ENCODE data around the gene RGS9. TPM values are rescaled to one million over a fixed set of nuclear protein-coding genes. Genes with fewer than 3 reads are reported as not detected.
A peak's percentile ranks its signal among the peaks of the same experiment; 100 is the strongest.

RGS9 gene
- total RNA-seq, 1 experiment from 2014 or later = 0.49 TPM

DNA sequence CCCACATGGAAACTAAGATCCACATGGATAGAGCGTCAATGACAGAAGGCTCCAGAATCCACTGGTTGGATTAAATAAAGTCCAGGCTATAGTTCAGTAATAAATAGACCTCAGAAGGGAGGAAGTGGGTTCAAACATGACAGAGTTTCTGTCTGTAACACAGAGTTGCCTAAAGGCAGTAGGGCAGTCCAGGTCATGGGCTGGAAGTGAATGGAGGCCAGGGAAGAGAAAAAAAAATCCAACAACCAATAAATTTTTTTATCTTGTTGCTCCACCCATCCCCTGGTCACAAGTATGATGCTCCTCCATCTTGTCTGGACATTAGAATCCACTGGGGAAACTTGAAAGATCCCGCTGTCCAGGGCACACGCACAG lies 92.4 kb downstream of the RGS9 start:
- no peak for DNase-seq (ENCODE audit: unreplicated experiment)
- intact Hi-C loops (cut with micrococcal nuclease) = no loop called here
- CTCF ChIA-PET = interaction anchor here (0.9 to 1.0 kb wide), 3 partner anchors 9 to 758 kb away, joined by 3 to 4 read pairs (median 4); no protein-coding TSS in a partner anchor
- Mint-ChIP-seq H3K27me3 (ENCODE audit: insufficient read depth, unreplicated experiment) (peaks cover 32% of the 10 kb centered on the region), H3K4me3 (ENCODE audit: unreplicated experiment) (no peak overlapping the region), H3K4me1 (ENCODE audit: insufficient read depth, unreplicated experiment) (no peaks in the 10 kb centered on the region), H3K36me3 (ENCODE audit: insufficient read depth, unreplicated experiment) (peaks cover 6% of the 10 kb centered on the region), H3K9me3 (ENCODE audit: unreplicated experiment) (no peaks in the 10 kb centered on the region), H3K27ac (ENCODE audit: low read depth, unreplicated experiment) (no peak overlapping the region)
- POLR2A ChIA-PET = no interaction called here
- BruUV-seq (replicated peaks) = no TSS peak
- TF ChIP-seq, protein P1, sequence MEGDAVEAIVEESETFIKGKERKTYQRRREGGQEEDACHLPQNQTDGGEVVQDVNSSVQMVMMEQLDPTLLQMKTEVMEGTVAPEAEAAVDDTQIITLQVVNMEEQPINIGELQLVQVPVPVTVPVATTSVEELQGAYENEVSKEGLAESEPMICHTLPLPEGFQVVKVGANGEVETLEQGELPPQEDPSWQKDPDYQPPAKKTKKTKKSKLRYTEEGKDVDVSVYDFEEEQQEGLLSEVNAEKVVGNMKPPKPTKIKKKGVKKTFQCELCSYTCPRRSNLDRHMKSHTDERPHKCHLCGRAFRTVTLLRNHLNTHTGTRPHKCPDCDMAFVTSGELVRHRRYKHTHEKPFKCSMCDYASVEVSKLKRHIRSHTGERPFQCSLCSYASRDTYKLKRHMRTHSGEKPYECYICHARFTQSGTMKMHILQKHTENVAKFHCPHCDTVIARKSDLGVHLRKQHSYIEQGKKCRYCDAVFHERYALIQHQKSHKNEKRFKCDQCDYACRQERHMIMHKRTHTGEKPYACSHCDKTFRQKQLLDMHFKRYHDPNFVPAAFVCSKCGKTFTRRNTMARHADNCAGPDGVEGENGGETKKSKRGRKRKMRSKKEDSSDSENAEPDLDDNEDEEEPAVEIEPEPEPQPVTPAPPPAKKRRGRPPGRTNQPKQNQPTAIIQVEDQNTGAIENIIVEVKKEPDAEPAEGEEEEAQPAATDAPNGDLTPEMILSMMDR (IDR thresholded peaks at IDR 0.05; ENCODE audit: unreplicated experiment) = no peak

DNA sequence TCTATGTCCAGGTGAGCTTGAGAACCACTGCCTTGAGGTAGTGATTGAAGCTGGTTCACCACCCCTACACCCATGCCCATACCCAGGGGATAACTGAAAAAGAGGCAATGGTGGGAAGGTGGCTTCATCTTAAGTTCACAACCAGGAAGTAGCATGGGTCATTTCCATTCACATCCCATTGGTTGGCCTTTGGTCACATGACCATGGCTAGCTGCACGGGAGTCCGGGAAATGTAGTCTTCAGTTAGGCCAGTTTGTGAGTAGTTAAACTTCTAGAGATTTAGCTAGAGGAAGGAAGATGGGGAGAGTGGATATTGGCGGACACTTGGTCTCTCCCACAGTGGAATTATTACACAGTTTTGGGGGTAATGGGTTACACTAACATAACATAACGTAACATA lies 92.9 kb downstream of the RGS9 start:
- TF ChIP-seq, protein P1 (IDR thresholded peaks at IDR 0.05; ENCODE audit: unreplicated experiment) = no peak
- CTCF ChIA-PET = interaction anchor here (1.0 to 3.8 kb wide), 5 partner anchors 10 to 757 kb away, joined by 3 to 16 read pairs (median 4); no protein-coding TSS in a partner anchor
- Mint-ChIP-seq H3K4me3 (ENCODE audit: unreplicated experiment) (no peak overlapping the region), H3K27me3 (ENCODE audit: insufficient read depth, unreplicated experiment) (peaks cover 32% of the 10 kb centered on the region), H3K9me3 (ENCODE audit: unreplicated experiment) (no peaks in the 10 kb centered on the region), H3K36me3 (ENCODE audit: insufficient read depth, unreplicated experiment) (peaks cover 6% of the 10 kb centered on the region), H3K27ac (ENCODE audit: low read depth, unreplicated experiment) (no peak overlapping the region), H3K4me1 (ENCODE audit: insufficient read depth, unreplicated experiment) (no peaks in the 10 kb centered on the region)
- POLR2A ChIA-PET = no interaction called here
- no TSS peak for BruUV-seq (replicated peaks)
- intact Hi-C loops (cut with micrococcal nuclease) = loop anchor here (2.0 to 10.0 kb wide), 3 partner anchors 225 to 562 kb away; no protein-coding TSS in a partner anchor
- DNase-seq (ENCODE audit: unreplicated experiment) = no peak

DNA sequence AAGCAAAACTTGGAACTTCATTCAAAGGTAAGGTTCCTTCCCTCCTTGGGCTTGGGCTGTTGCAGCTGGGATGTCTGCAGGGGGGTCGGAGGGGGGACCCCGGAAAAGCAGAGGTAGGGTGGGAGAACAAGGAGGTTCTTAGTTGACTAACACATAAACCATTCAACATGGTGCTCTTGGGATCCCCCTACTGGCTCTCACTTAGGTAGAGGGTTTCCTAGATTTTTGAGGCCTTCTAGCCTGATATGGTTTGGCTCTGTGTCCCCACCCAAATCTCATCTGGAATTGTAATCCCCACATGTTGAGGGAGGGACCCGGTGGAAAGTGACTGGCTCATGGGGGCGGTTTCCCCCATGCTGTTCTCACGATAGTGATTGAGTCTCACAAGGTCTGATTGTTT lies 93.9 kb downstream of the RGS9 start:
- Mint-ChIP-seq H3K4me3 (ENCODE audit: unreplicated experiment) (no peak overlapping the region), H3K9me3 (ENCODE audit: unreplicated experiment) (no peaks in the 10 kb centered on the region), H3K4me1 (ENCODE audit: insufficient read depth, unreplicated experiment) (no peaks in the 10 kb centered on the region), H3K36me3 (ENCODE audit: insufficient read depth, unreplicated experiment) (peaks cover 6% of the 10 kb centered on the region), H3K27ac (ENCODE audit: low read depth, unreplicated experiment) (no peak overlapping the region), H3K27me3 (ENCODE audit: insufficient read depth, unreplicated experiment) (peaks cover 26% of the 10 kb centered on the region)
- intact Hi-C loops (cut with micrococcal nuclease) = loop anchor here (1.0 to 10.0 kb wide), 5 partner anchors 224 to 934 kb away; no protein-coding TSS in a partner anchor
- no peak for DNase-seq (ENCODE audit: unreplicated experiment)
- TF ChIP-seq, protein P1 (IDR thresholded peaks at IDR 0.05; ENCODE audit: unreplicated experiment) = no peak
- BruUV-seq (replicated peaks) = no TSS peak
- POLR2A ChIA-PET = no interaction called here
- CTCF ChIA-PET = interaction anchor here (0.5 to 3.8 kb wide), 29 partner anchors 9 to 1390 kb away, joined by 3 to 80 read pairs (median 5); no protein-coding TSS in a partner anchor

DNA sequence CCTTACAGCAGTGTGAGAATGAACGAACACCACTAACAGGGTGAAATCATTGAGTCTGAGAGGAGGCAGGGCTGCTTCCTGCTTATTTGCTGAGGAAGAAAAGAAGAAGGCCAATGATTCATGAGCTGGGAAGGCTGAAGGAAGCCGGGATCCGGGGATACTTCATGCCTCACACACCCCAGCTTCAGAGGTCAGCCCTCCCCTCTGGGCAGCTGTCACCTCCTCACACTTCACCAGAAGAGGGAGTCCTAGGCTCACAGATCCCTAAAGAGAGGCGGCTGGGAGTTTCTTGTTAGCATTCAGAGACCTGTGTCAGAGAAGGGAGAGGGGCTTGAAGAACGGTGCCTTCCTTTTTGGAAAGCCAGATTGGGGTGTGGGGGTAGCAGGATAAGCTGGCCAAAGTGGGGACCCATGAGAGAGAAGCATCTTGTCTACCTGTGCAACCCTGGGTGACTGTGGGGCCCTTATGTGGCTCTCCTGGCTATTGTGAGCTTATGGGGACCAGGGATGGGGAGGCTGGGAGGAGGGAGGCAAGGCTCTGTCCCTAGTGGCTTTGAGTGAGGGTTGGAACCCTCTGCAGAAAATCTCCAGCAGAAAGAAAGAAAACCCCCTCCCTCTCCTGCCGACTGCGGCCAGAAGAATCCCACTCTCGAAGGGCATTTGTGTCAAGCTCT lies 94.6 kb downstream of the RGS9 start:
- DNase-seq (ENCODE audit: unreplicated experiment) = peak; percentile 83
- no peak overlapping the region for H3K4me3 Mint-ChIP-seq (ENCODE audit: unreplicated experiment)
- no peaks in the 10 kb centered on the region for H3K9me3 Mint-ChIP-seq (ENCODE audit: unreplicated experiment)
- peaks cover 19% of the 10 kb centered on the region for H3K27me3 Mint-ChIP-seq (ENCODE audit: insufficient read depth, unreplicated experiment)
- H3K27ac Mint-ChIP-seq (ENCODE audit: low read depth, unreplicated experiment) = no peak overlapping the region
- no TSS peak for BruUV-seq (replicated peaks)
- intact Hi-C loops (cut with micrococcal nuclease) = loop anchor here (1.0 to 10.0 kb wide), 5 partner anchors 223 to 934 kb away; no protein-coding TSS in a partner anchor
- ChIA-PET POLR2A (no interaction called here), CTCF (interaction anchor here (0.5 to 3.8 kb wide), 45 partner anchors 9 to 1562 kb away, joined by 3 to 80 read pairs (median 4); no protein-coding TSS in a partner anchor)
- TF ChIP-seq, protein P1 (IDR thresholded peaks at IDR 0.05; ENCODE audit: unreplicated experiment) = peak; percentile 83
- peaks cover 6% of the 10 kb centered on the region for H3K36me3 Mint-ChIP-seq (ENCODE audit: insufficient read depth, unreplicated experiment)
- no peaks in the 10 kb centered on the region for H3K4me1 Mint-ChIP-seq (ENCODE audit: insufficient read depth, unreplicated experiment)
